Liver (tissue), 9 donors: Measurements from ENCODE around the gene KCNIP1. TPM values are rescaled to one million over a fixed set of nuclear protein-coding genes. Genes with fewer than 3 reads are reported as not detected.
A peak's percentile ranks its signal among the peaks of the same experiment; 100 is the strongest.

Experiments
- DNase-seq: peaks from one replicate; pipeline ENCODE4 v3.0.0-alpha.2; 2017; ENCODE audit warnings: low spot score
- H3K27ac ChIP-seq, 2 donors: one replicate each; pipeline ENCODE4 v1.7.0; 2013; ENCODE audit warnings: inconsistent platforms in 2 of 2, low read length in 2 of 2, control low read depth in 1 of 2, low read depth in 1 of 2, mild to moderate bottlenecking in 1 of 2
- H3K27me3 ChIP-seq, 4 donors: one replicate each; pipeline versions ENCODE4 v1.6.1 to v1.7.0; 2013; ENCODE audit warnings: low read length in 3 of 4, inconsistent platforms in 1 of 4, mild to moderate bottlenecking in 1 of 4, moderate library complexity in 1 of 4; ENCODE audit not compliant: control insufficient read depth in 4 of 4, insufficient read depth in 4 of 4
- H3K36me3 ChIP-seq, 4 donors: one replicate each; pipeline versions ENCODE4 v1.6.1 to v1.7.0; 2013; ENCODE audit warnings: low read length in 3 of 4, mild to moderate bottlenecking in 3 of 4, low read depth in 1 of 4, moderate library complexity in 1 of 4; ENCODE audit not compliant: control insufficient read depth in 4 of 4, insufficient read depth in 3 of 4
- H3K4me1 ChIP-seq, 4 donors: one replicate each; pipeline versions ENCODE4 v1.6.1 to v1.7.0; 2013; ENCODE audit warnings: low read length in 3 of 4, mild to moderate bottlenecking in 3 of 4, moderate library complexity in 1 of 4; ENCODE audit not compliant: control insufficient read depth in 4 of 4, insufficient read depth in 4 of 4
- H3K4me3 ChIP-seq, 3 donors: one replicate each; pipeline versions ENCODE4 v1.6.1 to v1.7.0; 2013; ENCODE audit warnings: low read length in 3 of 3, control low read depth in 1 of 3, low read depth in 1 of 3, mild to moderate bottlenecking in 1 of 3
- H3K9ac ChIP-seq, 2 donors: one replicate each; pipeline ENCODE4 v1.7.0; 2013; ENCODE audit warnings: low read length in 2 of 2, mild to moderate bottlenecking in 2 of 2, moderate library complexity in 2 of 2, control low read depth in 1 of 2, low read depth in 1 of 2
- H3K9me3 ChIP-seq, 4 donors: one replicate each; pipeline versions ENCODE4 v1.6.1 to v1.7.0; 2013; ENCODE audit warnings: low read length in 3 of 4; ENCODE audit not compliant: control insufficient read depth in 4 of 4
- ATF3 ChIP-seq: IDR thresholded peaks from 2 replicates; pipeline ENCODE4 v1.6.1; 2016; ENCODE audit warnings: antibody characterized with exemption
- CTCF ChIP-seq: fragments of 150-350 bp; IDR thresholded peaks from 2 replicates; pipeline ENCODE4 v1.5.1; 2017; ENCODE audit warnings: improper control_type of control experiment, low read depth, low read length; ENCODE audit not compliant: missing input control
- EGR1 ChIP-seq, 2 donors: IDR thresholded peaks; 2 replicates each; pipeline ENCODE4 v1.6.1; 2016 to 2018; ENCODE audit warnings: antibody characterized with exemption in 2 of 2, low read depth in 2 of 2
- FOXA2 ChIP-seq: IDR thresholded peaks from 2 replicates; pipeline ENCODE4 v1.6.1; 2016; ENCODE audit warnings: antibody characterized with exemption
- GABPA ChIP-seq, 2 donors: IDR thresholded peaks in 1 of 2; conservative IDR thresholded peaks in 1 of 2; 2 replicates each; pipeline ENCODE4 v1.6.1; 2016; ENCODE audit warnings: antibody characterized with exemption in 2 of 2, mild to moderate bottlenecking in 1 of 2, moderate library complexity in 1 of 2
- HNF4A ChIP-seq, 2 donors: conservative IDR thresholded peaks; 2 replicates each; pipeline ENCODE4 v1.6.1; 2016; ENCODE audit warnings: antibody characterized with exemption in 2 of 2, mild to moderate bottlenecking in 2 of 2
- HNF4G ChIP-seq: IDR thresholded peaks from 2 replicates; pipeline ENCODE4 v1.6.1; 2016; ENCODE audit warnings: antibody characterized with exemption
- JUND ChIP-seq, 2 donors: IDR thresholded peaks; 2 replicates each; pipeline ENCODE4 v1.6.1; 2016; ENCODE audit warnings: antibody characterized with exemption in 2 of 2
- MAX ChIP-seq: IDR thresholded peaks from 2 replicates; pipeline ENCODE4 v1.6.1; 2016; ENCODE audit warnings: antibody characterized with exemption
- NR2F2 ChIP-seq: IDR thresholded peaks from 2 replicates; pipeline ENCODE4 v1.6.1; 2016; ENCODE audit warnings: antibody characterized with exemption
- RXRA ChIP-seq, 2 donors: IDR thresholded peaks; 2 replicates each; pipeline ENCODE4 v1.6.1; 2017 to 2018; ENCODE audit warnings: antibody characterized with exemption in 2 of 2, mild to moderate bottlenecking in 1 of 2
- SP1 ChIP-seq: IDR thresholded peaks from 2 replicates; pipeline ENCODE4 v1.6.1; 2018; ENCODE audit warnings: antibody characterized with exemption, mild to moderate bottlenecking
- TAF1 ChIP-seq: conservative IDR thresholded peaks from 2 replicates; pipeline ENCODE4 v1.6.1; 2016; ENCODE audit warnings: antibody characterized with exemption, mild to moderate bottlenecking
- YY1 ChIP-seq: IDR thresholded peaks from 2 replicates; pipeline ENCODE4 v1.6.1; 2016; ENCODE audit warnings: antibody characterized with exemption, mild to moderate bottlenecking
- ZBTB33 ChIP-seq: IDR thresholded peaks from 2 replicates; pipeline ENCODE4 v1.6.1; 2016; ENCODE audit warnings: antibody characterized with exemption
- WGBS: extraction: QIAGEN DNeasy Blood & Tissue Kit; methylation state at CpG from one replicate; pipeline ENCODE4 v1.1.7; 2013; 5-methylcytosine and 5-hydroxymethylcytosine counted together
- polyA plus RNA-seq, 2 donors: library from polyadenylated mRNA; stranded (reverse) in 1 of 2; unstranded in 1 of 2; fragments of 200-250 nt in 1 of 2; fragments of >200 nt in 1 of 2; fragmentation: Nextera tagmentation in 1 of 2; extraction: Ambion mirVana in 1 of 2; gene quantifications; one replicate each; pipeline versions ENCODE4 v1.2.1 to v1.2.3, GENCODE V29; 2013 to 2015
- total RNA-seq, 2 donors: library from RNA; depleted of rRNA; stranded (reverse); fragments of >200 nt; gene quantifications; one replicate each; pipeline ENCODE4 v1.2.3, GENCODE V29; 2014
- TF ChIP-seq, protein P1 (sequence below): IDR thresholded peaks from 2 replicates; pipeline ENCODE4 v1.6.1; 2016; ENCODE audit warnings: antibody characterized with exemption, mild to moderate bottlenecking
- donor health status: healthy.
- donor health status: healthy.
- donor health status: healthy.
- donor health status: healthy.
- donor health status: healthy.

Gene KCNIP1
- under 1 TPM; 0.08 to 0.23 TPM for total RNA-seq
- not detected for polyA plus RNA-seq

DNA sequence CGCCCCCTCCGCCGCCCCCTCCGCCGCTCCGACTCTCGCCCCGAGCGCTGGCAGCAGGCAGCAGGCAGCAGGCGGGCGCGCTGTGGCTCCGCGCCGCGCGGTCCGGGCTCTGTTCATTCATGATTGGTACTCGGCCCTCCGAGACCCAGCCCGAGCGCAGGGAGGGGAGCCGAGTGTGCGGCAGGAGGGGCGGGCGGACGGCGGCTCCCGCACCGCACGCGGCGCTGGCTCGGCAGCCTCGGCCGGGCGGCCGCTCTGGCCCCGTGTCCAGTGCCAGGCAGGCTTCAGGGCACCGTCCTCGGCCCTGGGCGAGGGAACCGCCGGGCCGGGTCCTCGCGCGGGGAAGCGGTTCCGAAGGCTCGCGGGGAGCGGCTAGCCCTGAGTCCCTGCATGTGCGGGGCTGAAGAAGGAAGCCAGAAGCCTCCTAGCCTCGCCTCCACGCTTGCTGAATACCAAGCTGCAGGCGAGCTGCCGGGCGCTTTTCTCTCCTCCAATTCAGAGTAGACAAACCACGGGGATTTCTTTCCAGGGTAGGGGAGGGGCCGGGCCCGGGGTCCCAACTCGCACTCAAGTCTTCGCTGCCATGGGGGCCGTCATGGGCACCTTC is at the start of gene KCNIP1:
TSS of gene KCNIP1 (plus strand) at position 31 of the 607 bp plus-strand sequence.
- H3K9ac ChIP-seq, result no peak within 1 kb of the TSS

More for the DNA sequence above, at the start of gene KCNIP1:
- peaks cover 0 to 7% (median 5%) of the 10 kb centered on the region in 4 donors for H3K9me3 ChIP-seq
- peaks cover 0 to 4% (median 0%) of the 10 kb centered on the region in 4 donors for H3K4me1 ChIP-seq
- no peak for DNase-seq
- no peaks in the 10 kb centered on the region for H3K36me3 ChIP-seq
- H3K27ac ChIP-seq, result no peak within 1 kb of the TSS
- H3K4me3 ChIP-seq, result peak within 1 kb of the TSS in 1 of 3 donors; percentile 12
- TF ChIP-seq MAX (no peak), TAF1 (no peak), FOXA2 (no peak), JUND (IDR thresholded peaks at IDR 0.05) (no peak), EGR1 (IDR thresholded peaks at IDR 0.05; ENCODE audit: low read depth in 2 of 2) (no peak), YY1 (no peak), NR2F2 (no peak), GABPA (IDR thresholded peaks at IDR 0.05 in 1 of 2, conservative IDR thresholded peaks at IDR 0.05 in 1 of 2) (no peak), HNF4A (conservative IDR thresholded peaks at IDR 0.05) (no peak), RXRA (IDR thresholded peaks at IDR 0.05) (no peak), ATF3 (no peak), CTCF (no peak), SP1 (no peak), HNF4G (no peak), ZBTB33 (no peak)
- TF ChIP-seq, protein P1, sequence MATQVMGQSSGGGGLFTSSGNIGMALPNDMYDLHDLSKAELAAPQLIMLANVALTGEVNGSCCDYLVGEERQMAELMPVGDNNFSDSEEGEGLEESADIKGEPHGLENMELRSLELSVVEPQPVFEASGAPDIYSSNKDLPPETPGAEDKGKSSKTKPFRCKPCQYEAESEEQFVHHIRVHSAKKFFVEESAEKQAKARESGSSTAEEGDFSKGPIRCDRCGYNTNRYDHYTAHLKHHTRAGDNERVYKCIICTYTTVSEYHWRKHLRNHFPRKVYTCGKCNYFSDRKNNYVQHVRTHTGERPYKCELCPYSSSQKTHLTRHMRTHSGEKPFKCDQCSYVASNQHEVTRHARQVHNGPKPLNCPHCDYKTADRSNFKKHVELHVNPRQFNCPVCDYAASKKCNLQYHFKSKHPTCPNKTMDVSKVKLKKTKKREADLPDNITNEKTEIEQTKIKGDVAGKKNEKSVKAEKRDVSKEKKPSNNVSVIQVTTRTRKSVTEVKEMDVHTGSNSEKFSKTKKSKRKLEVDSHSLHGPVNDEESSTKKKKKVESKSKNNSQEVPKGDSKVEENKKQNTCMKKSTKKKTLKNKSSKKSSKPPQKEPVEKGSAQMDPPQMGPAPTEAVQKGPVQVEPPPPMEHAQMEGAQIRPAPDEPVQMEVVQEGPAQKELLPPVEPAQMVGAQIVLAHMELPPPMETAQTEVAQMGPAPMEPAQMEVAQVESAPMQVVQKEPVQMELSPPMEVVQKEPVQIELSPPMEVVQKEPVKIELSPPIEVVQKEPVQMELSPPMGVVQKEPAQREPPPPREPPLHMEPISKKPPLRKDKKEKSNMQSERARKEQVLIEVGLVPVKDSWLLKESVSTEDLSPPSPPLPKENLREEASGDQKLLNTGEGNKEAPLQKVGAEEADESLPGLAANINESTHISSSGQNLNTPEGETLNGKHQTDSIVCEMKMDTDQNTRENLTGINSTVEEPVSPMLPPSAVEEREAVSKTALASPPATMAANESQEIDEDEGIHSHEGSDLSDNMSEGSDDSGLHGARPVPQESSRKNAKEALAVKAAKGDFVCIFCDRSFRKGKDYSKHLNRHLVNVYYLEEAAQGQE, result no peak
- H3K27me3 ChIP-seq, result peaks cover 0 to 3% (median under 1%) of the 10 kb centered on the region in 4 donors
- 6% methylated on average over 65 of the region's 65 CpGs for WGBS
